Measurements from ENCODE around the gene NSUN3. TPM values are rescaled to one million over a fixed set of nuclear protein-coding genes. Genes with fewer than 3 reads are reported as not detected.

The NSUN3 gene
- total RNA-seq, 1 experiment from 2014 or later: 18.8 TPM

DNA sequence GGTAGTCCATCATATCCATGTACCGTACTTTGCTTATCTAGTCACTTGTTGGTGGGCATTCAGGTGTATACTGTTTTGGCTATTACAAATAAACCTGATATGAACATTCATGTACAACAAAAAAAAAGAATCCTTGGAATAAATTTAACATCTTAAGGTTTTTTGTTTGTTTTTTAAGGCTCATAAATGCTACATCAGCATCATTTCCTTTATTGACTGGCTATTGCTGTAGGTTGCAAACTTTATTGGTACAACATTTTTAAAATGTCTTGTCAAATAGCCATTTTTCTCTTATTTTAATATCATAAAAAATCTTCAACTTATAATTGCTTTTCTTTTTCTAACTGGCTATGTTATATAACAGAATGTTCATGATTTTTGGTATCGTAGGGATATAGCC lies 16.3 kb upstream of the NSUN3 start:
- DNase-seq: no peak
- Histone ChIP-seq H3F3A (ENCODE audit: insufficient read depth, low read depth) (peaks cover 3% of the 10 kb centered on the region; the same call in 1 of the 2 replicates), H3K4me2 (no peak overlapping the region), H2AFZ (no peak overlapping the region), H4K20me1 (ENCODE audit: insufficient read depth) (no peaks in the 10 kb centered on the region), H3K4me1 (replicated peaks; ENCODE audit: insufficient read depth) (no peaks in the 10 kb centered on the region), H3K9me2 (ENCODE audit: insufficient read depth) (no peaks in the 10 kb centered on the region), H3K9me3 (ENCODE audit: insufficient read depth, low read depth) (no peaks in the 10 kb centered on the region), H3K27ac (no peak overlapping the region), H3K79me2 (ENCODE audit: low read depth) (no peaks in the 10 kb centered on the region), H3K36me3 (ENCODE audit: low read depth) (no peaks in the 10 kb centered on the region), H3K4me3 (no peak overlapping the region), H3K27me3 (ENCODE audit: insufficient read depth, low read depth) (no peaks in the 10 kb centered on the region)
- POLR2A ChIA-PET (ENCODE audit: unreplicated experiment): no interaction called here
- CTCF ChIA-PET: no interaction called here
- TF ChIP-seq, protein P1, sequence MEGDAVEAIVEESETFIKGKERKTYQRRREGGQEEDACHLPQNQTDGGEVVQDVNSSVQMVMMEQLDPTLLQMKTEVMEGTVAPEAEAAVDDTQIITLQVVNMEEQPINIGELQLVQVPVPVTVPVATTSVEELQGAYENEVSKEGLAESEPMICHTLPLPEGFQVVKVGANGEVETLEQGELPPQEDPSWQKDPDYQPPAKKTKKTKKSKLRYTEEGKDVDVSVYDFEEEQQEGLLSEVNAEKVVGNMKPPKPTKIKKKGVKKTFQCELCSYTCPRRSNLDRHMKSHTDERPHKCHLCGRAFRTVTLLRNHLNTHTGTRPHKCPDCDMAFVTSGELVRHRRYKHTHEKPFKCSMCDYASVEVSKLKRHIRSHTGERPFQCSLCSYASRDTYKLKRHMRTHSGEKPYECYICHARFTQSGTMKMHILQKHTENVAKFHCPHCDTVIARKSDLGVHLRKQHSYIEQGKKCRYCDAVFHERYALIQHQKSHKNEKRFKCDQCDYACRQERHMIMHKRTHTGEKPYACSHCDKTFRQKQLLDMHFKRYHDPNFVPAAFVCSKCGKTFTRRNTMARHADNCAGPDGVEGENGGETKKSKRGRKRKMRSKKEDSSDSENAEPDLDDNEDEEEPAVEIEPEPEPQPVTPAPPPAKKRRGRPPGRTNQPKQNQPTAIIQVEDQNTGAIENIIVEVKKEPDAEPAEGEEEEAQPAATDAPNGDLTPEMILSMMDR (conservative IDR thresholded peaks at IDR 0.05): no peak
- TF ChIP-seq EZH2 (IDR thresholded peaks at IDR 0.05; ENCODE audit: low read depth): no peak
- intact Hi-C loops (cut with micrococcal nuclease; ENCODE audit: unreplicated experiment): loop anchor here (10.0 kb wide), 1 partner anchor 58 kb away; no protein-coding TSS in a partner anchor
- BruUV-seq (replicated peaks): no TSS peak

DNA sequence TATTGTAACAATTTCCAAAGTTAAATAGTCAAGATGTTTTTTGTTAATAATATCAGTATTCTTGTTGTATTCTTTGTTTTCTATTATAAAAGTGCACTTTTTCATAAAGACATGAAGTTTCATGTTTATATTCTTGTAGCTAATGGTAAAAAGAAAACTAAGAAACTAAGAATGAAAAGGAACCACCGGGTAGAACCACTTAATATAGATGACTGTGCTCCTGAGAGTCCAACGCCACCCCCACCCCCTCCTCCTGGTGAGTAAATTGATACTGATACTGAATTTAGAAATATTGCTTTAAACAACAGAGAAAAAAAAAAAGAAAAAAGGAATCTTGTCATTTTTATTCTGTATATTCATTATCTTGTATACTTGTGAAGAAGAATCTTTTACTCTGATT lies 13.6 kb upstream of the NSUN3 start:
- Histone ChIP-seq H3K27me3 (ENCODE audit: insufficient read depth, low read depth) (no peaks in the 10 kb centered on the region), H3K27ac (no peak overlapping the region), H3K36me3 (ENCODE audit: low read depth) (no peaks in the 10 kb centered on the region), H3K9me3 (ENCODE audit: insufficient read depth, low read depth) (no peaks in the 10 kb centered on the region), H3K4me1 (replicated peaks; ENCODE audit: insufficient read depth) (no peaks in the 10 kb centered on the region), H3K9me2 (ENCODE audit: insufficient read depth) (no peaks in the 10 kb centered on the region), H3K79me2 (ENCODE audit: low read depth) (no peaks in the 10 kb centered on the region), H3K4me3 (no peak overlapping the region), H2AFZ (no peak overlapping the region), H4K20me1 (ENCODE audit: insufficient read depth) (no peaks in the 10 kb centered on the region), H3K4me2 (no peak overlapping the region), H3F3A (ENCODE audit: insufficient read depth, low read depth) (peaks cover 5% of the 10 kb centered on the region)
- ChIA-PET CTCF (no interaction called here), POLR2A (ENCODE audit: unreplicated experiment) (no interaction called here)
- TF ChIP-seq, protein P1 (conservative IDR thresholded peaks at IDR 0.05): no peak
- no peak for TF ChIP-seq EZH2 (IDR thresholded peaks at IDR 0.05; ENCODE audit: low read depth)
- intact Hi-C loops (cut with micrococcal nuclease; ENCODE audit: unreplicated experiment): loop anchor here (10.0 kb wide), 1 partner anchor 56 kb away; no protein-coding TSS in a partner anchor
- DNase-seq: no peak
- BruUV-seq (replicated peaks): no TSS peak

DNA sequence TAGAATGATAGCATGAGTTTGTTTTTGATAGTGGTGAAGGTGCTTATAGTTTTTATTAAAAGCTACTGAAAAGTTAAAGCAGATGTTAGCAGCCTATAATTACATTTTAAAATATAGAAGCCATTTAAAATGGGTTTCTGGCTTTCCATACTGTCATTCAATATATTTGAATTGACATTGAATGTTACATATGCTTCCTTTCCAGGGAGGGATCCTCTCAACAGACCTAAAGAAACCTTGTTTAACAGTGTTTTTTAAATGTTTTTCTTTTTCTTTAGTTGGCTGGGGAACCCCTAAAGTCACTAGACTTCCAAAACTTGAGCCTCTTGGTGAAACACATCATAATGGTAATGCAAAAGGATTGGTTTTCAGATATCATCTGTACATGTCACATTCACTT lies 12.3 kb upstream of the NSUN3 start:
- no peaks in the 10 kb centered on the region for H4K20me1 ChIP-seq (ENCODE audit: insufficient read depth)
- intact Hi-C loops (cut with micrococcal nuclease; ENCODE audit: unreplicated experiment): no loop called here
- no peak overlapping the region for H3K4me3 ChIP-seq
- no TSS peak for BruUV-seq (replicated peaks)
- H3K4me2 ChIP-seq: no peak overlapping the region
- CTCF ChIA-PET: interaction anchor here (0.6 kb wide), 1 partner anchor 329 kb away, joined by 4 read pairs; no protein-coding TSS in a partner anchor
- no peak overlapping the region for H3K27ac ChIP-seq
- H3F3A ChIP-seq (ENCODE audit: insufficient read depth, low read depth): peaks cover 5% of the 10 kb centered on the region
- no peak for DNase-seq
- H3K79me2 ChIP-seq (ENCODE audit: low read depth): no peaks in the 10 kb centered on the region
- POLR2A ChIA-PET (ENCODE audit: unreplicated experiment): no interaction called here
- no peaks in the 10 kb centered on the region for H3K36me3 ChIP-seq (ENCODE audit: low read depth)
- H3K9me2 ChIP-seq (ENCODE audit: insufficient read depth): no peaks in the 10 kb centered on the region
- no peak for TF ChIP-seq EZH2 (IDR thresholded peaks at IDR 0.05; ENCODE audit: low read depth)
- TF ChIP-seq, protein P1 (conservative IDR thresholded peaks at IDR 0.05): no peak
- H3K27me3 ChIP-seq (ENCODE audit: insufficient read depth, low read depth): no peaks in the 10 kb centered on the region
- no peak overlapping the region for H2AFZ ChIP-seq
- H3K4me1 ChIP-seq (replicated peaks; ENCODE audit: insufficient read depth): no peaks in the 10 kb centered on the region
- no peaks in the 10 kb centered on the region for H3K9me3 ChIP-seq (ENCODE audit: insufficient read depth, low read depth)
